HG02981 (cell line): Measurements from ENCODE around the gene TPCN2.
A peak's percentile ranks its signal among the peaks of the same experiment; 100 is the strongest.

ENCODE experiments used
- ATAC-seq: cut with Tn5 transposase; IDR thresholded peaks from one replicate; pipeline ENCODE4 v1.9.1; 2021; ENCODE audit warnings: mild to moderate bottlenecking, moderate library complexity; ENCODE audit not compliant: unreplicated experiment

TPCN2 gene

GRCh38 chr11:69055598-69056516 lies 7.1 kb downstream of the TPCN2 start:
- ATAC-seq: peak; percentile 74

GRCh38 chr11:69057236-69057635 lies 8.5 kb downstream of the TPCN2 start:
- no peak for ATAC-seq

GRCh38 chr11:69057801-69058200 lies 9.1 kb downstream of the TPCN2 start:
- no peak for ATAC-seq

GRCh38 chr11:69058511-69059270 lies 10.0 kb downstream of the TPCN2 start:
- no peak for ATAC-seq

- no peak for ATAC-seq
Observed at GRCh38 chr11:69059429-69059828, 10.7 kb downstream of the TPCN2 start.

GRCh38 chr11:69059985-69060384 lies 11.3 kb downstream of the TPCN2 start:
- ATAC-seq: no peak

GRCh38 chr11:69060806-69061712 lies 12.3 kb downstream of the TPCN2 start:
- ATAC-seq: no peak

GRCh38 chr11:69061713-69062053 lies 13.0 kb downstream of the TPCN2 start:
- ATAC-seq: no peak

- no peak for ATAC-seq
Observed at GRCh38 chr11:69062169-69062855, 13.6 kb downstream of the TPCN2 start.

GRCh38 chr11:69062873-69063651 lies 14.3 kb downstream of the TPCN2 start:
- ATAC-seq: no peak

- ATAC-seq: no peak
Observed at GRCh38 chr11:69063652-69064260, 15.0 kb downstream of the TPCN2 start.

GRCh38 chr11:69064394-69064957 lies 15.7 kb downstream of the TPCN2 start:
- no peak for ATAC-seq

GRCh38 chr11:69065147-69065710 lies 16.5 kb downstream of the TPCN2 start:
- no peak for ATAC-seq

- no peak for ATAC-seq
Observed at GRCh38 chr11:69066122-69067112, 17.7 kb downstream of the TPCN2 start.

GRCh38 chr11:69067200-69067599 lies 18.5 kb downstream of the TPCN2 start:
- no peak for ATAC-seq

- ATAC-seq: no peak
Observed at GRCh38 chr11:69071086-69071800, 22.5 kb downstream of the TPCN2 start.

GRCh38 chr11:69071956-69072355 lies 23.2 kb downstream of the TPCN2 start:
- ATAC-seq: no peak
